Measurements from ENCODE around the gene SUCLG2.
A peak's percentile ranks its signal among the peaks of the same experiment; 100 is the strongest.
"Not testable (repeated sequence)": the region's sequence is repeated elsewhere in the genome, so short reads cannot be mapped to it uniquely, and the experiment has no call there.

SUCLG2 gene

DNA sequence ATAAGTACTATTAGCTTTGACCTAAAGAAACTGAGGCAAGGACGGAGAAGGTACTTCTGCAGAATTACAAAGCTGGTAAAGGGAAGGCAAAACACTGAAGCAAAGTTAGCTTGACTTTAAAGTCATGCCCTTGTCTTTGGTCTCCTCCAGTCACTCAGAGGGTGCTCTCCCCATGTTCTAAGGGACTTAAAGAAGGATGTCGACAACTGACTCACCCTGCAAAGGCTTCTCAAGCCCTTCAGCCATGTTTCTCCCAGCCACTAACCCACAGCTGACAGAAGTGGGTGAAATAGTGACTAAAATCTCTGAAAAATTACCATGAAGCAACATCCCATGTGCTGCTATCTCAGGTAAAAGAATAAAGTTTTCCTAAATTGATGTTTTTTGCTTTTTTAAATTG, 46.4 kb downstream of the SUCLG2 start:
- DNase-seq (ENCODE audit: low read depth, low spot score), result no peak

DNA sequence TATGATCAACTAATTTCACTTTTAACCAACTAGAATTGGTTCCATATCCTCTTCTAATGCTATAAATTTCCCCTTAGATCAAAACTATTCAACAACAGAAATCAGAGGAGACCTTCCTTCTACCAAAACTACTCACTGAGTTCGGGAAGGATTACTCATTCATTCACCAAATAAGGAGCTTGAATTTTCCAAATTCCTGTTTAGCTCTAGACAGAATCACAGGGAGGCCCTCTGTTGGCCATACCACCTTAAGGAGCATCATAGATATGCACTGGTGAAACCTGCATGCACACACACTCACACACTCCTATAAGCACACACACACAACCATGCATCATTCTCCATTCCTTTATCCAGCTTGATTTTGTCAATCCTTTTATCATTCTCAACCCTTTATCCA, 49.0 kb downstream of the SUCLG2 start:
- DNase-seq (ENCODE audit: low read depth, low spot score), result peak; percentile 12

DNA sequence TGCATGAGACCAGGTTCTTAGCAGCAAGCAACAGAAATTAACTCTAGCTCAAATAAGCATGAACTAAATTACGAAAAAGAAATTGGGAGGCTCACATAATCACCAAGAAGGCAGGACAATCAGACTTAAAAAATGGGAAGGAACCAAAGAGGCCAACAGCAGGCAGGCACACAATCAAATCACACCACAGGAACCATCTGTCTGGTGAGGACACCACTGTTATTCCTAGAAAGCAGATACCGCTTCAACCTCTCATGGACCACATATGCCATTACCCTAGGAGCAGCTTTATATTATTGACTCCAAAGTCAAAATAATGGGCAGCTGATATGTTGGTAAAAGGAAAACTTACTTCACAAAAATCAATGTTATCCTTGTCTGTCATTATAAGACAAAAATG, 51.6 kb downstream of the SUCLG2 start:
- no peak for DNase-seq (ENCODE audit: low read depth, low spot score)

DNA sequence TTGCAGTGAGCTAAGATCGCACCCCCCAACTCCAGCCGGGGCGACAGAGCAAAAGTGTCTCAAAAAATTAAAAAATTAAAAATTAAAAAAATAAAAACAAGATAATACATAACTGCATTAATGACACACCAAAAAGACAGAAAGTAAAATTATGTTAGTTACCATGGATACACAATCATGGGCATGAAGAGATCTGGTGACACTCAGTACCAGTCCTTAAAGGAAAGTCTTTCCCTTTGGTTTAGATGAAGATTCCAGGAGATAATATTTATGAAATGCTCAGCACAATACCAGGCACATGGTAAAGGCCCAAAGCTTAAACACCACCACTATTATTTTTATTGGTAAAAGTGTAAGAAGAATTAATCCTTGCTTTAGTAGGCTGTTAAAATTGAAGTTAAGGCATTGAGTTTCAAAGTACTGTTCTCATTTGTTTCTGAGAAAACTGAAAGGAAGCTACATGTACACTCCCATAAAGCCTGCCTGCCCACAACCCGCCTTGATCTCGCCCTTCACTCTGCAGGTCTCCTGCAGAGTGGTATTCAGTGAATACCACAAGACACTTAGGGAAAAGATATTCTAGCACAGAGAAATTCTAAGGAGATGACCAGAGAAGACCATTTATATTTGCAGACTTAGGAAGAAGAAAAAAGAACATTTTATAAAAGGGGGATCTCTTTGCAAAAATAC, 52.3 kb downstream of the SUCLG2 start:
- peak; percentile 74 for DNase-seq (ENCODE audit: low read depth, low spot score)

DNA sequence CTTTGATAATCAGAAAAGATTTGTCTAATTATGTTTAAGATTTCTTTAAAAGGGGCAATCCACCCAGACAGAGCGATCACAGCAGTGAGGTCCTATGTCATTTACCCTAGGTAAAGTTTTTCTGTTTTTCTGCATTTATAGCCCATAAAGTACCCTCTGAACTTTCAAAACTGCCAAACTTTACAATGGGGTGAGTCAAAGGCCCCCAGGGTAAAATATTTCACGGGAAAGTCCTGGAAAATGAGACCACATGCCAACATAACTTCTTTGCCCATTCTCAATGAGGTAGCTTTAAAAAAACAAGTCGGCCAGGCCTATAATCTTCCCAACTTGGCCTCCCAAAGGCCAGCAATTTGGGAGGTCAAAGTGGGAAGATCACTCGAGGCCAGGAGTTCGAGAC, 53.0 kb downstream of the SUCLG2 start:
- no peak for DNase-seq (ENCODE audit: low read depth, low spot score)

DNA sequence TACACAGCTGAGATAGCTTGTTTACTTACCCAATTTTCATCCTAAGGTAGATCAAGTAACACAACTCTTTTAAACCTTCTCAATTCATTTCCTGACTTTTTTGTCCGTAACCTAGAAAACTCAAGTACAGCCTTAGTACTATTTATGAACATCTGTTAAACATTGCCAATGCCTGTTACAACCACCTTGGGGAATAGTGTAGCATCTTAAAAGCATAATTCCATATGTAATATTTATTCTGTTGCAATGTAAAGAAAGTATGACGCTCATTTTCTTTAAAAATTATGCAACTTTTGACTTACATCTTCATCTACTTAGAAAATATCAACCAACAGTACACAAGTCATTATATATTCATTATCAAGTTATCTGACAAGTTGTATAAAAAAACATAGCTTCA, 54.6 kb downstream of the SUCLG2 start:
- no peak for DNase-seq (ENCODE audit: low read depth, low spot score)

DNA sequence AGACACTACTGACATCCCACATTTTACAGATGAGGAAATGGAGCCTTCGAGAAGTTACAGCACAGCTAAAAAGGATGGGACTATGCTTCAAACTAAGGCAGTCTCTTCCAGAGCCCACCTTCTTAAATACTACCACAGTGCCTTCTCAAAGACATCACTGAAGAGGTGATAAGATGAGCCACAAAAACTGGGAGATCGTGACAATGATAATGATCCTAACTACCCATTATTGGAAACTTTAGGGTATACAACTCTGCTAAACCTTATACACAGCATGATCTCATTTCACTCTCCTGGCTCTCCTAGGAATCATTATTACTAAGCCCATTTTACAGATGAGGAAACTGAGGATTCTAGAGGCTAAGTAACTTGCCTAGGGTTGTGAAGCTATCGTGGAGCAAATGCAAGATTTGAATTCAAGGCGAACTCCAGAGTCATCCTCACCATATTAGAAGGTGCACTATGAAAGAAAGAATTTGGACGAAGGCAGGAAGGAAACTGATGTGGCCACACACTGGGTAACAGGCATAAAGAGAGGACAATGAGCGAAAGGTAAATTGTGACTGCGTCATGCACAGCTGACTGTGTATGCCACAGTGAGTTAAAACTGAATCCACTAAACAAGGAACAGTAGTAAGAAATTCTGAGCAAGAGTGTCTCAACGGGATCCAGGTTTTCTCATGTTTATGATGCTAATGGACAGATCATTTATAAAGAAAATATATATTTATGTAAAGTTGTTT, 55.4 kb downstream of the SUCLG2 start:
- DNase-seq (ENCODE audit: low read depth, low spot score), result no peak

DNA sequence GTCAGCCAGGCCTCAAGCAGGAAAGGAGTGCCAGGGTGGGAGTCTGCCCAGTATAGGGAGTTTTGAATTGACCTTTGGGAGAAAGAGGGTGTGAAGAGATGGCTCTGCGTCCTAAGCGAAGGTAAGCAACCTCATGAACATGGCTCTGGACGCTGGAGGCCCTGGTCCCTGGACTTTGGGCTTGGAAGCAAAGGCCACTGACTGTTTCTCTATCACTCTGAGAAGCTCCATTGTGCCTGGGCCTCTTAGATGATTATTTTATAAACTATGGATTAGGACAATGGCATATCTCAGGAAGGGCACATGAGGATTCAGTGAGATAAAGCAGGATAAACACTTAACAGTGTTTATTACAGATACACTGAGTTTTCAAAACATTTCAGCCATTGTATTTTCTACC, 59.0 kb downstream of the SUCLG2 start:
- no peak for DNase-seq (ENCODE audit: low read depth, low spot score)

DNA sequence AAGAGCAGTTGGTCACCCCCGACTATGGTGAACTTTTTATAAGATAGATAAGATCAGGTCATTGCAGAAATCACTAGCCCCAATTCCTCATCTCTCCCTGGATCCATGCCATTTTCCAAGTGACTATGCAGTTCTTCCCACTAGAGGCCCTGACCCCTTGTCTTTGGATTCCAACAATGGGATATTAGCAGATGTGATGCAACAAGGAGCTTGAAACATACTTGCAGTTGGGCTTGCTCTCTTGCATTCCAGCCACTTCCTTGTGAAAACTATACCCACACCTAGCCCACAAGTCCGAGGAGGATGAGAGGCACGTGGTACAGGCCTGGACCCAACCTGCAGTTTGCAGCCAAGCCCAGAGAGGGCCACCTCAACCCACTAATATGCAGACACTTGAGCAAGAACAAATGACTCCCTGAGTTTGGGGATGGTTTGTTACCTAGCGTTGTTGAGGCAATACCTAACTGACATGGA, 60.6 kb downstream of the SUCLG2 start:
- DNase-seq (ENCODE audit: low read depth, low spot score), result no peak

DNA sequence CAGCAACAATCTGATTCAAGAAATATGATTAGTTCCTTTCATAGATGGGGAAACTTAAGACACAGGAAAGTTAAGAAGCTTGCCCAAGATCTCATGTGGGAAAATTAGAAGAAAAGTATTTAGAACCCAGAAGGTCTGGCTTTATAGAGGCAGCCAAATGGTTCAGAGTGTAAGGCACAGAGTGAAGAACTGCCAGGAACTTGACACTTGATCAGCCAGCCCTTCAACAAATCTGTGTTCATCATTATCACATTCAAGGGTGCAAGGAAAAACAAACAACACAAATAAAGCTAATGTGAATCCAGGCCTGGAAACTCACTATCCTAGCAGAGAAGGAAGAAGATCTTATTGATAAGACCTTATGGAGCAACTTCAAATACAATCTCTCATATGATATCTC, 62.4 kb downstream of the SUCLG2 start:
- DNase-seq (ENCODE audit: low read depth, low spot score), result no peak

DNA sequence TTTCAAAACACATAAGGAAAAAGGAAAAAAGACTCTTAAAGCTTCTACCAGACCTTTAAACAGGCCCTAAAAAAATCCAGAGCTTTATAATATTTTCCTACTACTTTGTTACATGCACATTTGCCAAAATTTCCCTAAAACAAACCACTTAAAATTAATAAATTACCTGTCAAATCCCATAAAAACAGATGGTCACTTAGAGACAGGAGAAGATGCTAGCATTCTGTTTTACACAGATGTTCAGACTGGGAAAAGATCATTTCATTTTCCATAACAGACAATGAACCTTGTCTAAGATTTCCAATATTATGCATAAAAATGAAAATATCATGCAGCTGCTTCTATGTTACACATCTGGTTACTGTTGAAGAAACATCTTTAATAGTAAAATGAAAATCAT, 66.6 kb downstream of the SUCLG2 start:
- DNase-seq (ENCODE audit: low read depth, low spot score), result no peak

DNA sequence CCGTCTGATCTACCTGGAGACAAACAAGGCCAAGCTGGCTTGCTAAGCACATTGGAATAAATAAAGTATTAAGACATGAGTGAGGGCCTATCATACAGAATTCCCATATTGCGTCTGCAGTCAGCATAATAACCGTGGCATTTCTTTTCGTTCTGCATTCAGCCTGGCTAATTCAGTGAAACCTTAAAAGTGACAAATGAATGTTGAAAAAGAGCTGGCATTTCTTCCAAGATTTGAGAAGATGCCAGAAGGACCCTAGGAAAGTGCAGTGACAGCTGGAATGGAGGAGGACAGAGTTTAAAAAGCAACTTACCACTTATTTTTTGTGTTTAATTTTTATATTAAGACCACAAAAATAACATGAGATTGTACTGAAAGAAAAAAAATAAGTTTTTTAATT, 67.1 kb downstream of the SUCLG2 start:
- DNase-seq (ENCODE audit: low read depth, low spot score), result no peak

DNA sequence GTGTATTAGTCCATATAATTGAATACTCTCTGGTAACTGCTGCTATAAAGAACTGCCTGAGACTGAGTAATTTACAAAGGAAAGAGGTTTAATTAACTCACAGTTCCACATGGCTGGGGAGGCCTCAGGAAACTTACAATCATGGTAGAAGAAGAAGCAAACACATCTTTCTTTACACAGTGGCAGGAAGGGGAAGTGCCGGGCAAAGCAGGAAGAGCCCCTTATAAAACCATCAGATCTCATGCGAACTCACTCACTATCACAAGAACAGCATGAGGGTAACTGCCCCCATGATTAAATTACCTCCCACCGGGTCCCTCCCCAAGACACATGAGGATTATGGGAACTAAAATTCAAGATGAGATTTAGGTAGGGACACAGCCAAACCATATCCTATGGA, 69.8 kb downstream of the SUCLG2 start:
- DNase-seq (ENCODE audit: low read depth, low spot score), result not testable (repeated sequence)

DNA sequence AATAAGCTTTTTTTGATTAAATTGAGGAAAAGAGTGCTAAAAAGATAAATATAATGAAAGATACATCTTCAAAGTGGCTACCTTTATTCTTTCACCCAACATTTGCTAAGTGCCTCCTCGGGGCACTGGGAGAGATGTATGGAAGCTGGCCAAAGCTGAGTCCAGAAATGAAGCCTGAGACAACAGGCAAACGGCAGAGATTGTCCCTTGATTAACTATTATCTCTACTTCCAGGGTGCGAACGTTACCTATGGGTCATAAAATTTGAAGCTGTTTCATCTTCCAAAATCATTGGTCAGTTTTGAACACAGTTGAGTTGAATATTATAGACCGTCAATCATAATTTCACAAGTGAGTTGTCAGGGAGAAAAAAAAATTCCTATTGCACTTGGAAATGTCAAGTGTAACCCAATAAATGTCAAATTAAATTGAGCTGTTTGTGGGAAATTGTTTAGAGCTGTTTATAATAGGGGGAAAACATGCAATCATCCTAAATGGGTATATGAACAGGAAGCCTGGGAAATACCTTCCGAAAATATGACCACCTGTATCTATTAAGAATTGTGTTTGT, 73.9 kb downstream of the SUCLG2 start:
- no peak for DNase-seq (ENCODE audit: low read depth, low spot score)

DNA sequence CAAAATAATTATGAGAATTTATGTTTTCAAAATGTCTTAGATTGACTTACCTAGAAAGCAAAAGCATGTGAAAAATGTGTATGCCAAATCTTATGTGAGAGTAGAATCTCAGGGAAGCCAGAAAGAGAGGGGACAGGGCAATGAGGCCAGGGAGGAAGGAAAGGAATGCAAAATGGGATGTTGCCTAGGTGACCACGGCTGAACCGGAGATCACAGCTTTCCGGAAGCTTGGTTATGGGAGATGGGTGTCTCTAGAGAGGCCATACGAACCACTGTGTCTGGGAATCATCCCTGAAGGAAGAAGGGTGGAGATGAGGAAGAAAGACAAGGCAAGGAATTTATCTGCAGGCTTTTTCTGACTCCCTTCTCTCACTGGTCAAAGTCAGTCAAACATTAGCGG, 76.0 kb downstream of the SUCLG2 start:
- no peak for DNase-seq (ENCODE audit: low read depth, low spot score)

DNA sequence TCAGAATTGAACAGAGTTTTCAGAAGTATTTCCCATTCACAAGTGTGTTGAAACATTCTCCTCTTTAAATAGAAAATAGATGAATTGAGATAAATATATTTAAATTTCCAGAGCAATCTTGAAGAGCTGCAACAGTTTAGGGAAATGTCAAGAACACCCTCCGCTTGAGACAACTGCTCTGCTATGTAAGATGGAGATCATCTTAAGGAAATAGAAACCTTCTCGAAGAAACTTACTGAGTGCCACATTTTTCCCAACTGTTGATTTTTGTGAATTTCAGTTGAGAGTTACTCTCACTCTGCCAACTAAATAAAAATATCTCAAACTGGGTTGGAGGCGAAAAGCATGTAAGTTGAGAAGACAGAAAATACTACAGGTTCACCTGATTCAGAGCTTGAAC, 78.0 kb downstream of the SUCLG2 start:
- DNase-seq (ENCODE audit: low read depth, low spot score), result no peak

DNA sequence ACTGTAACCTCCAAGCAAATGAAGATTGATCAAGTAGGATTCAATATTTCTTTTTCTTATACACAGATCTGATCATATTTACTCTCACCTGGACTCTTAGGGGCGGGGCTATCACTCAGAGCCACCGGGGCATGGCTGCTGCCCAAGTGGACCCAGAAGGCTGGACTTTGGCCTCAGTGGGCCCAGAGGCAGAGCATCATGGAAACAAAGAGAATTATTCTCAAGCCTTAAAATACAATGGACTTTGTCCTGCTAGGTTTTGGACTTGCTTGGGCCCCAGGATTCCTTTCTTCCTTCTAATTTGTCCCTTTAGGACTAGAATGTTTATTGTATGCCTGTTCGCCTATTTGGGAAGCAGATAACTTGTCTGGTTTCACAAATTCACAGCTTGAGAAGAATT, 85.1 kb downstream of the SUCLG2 start:
- no peak for DNase-seq (ENCODE audit: low read depth, low spot score)

DNA sequence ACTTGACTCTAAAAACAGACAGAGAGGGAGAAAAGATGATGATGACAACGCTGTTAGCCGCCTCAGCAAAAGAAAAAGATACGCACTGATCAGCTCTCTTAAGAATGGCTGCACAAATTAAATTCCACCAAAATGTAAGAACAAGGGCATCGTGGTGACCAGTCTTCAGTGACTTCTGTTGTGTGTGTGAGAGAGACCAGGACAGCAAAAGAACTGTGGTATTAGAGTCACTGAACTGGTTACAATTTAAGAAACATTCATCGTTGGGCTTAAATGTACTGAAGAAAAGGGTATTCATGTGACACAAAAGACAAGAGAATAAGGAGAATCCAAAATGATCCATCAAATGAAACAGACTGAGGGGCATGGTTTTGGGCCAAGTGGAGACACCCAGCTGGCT, 86.5 kb downstream of the SUCLG2 start:
- no peak for DNase-seq (ENCODE audit: low read depth, low spot score)

DNA sequence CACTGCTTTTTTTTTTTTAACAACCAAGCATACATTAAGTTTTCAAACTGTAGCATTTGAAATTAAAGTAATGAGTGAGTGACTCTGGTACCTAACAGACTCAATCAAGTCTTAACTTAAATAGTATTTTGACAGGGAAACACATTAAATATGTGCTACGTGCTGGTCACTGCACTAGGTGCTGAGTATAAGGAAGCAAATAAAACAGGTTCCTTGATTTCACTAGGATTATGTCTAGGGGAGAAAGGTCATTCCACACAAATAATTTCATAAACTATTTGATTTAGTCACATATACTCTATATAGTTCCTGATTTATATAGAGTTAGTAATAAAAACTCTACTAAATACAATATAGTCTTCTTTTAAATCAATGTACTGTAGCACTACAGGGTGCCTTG, 89.4 kb downstream of the SUCLG2 start:
- no peak for DNase-seq (ENCODE audit: low read depth, low spot score)

DNA sequence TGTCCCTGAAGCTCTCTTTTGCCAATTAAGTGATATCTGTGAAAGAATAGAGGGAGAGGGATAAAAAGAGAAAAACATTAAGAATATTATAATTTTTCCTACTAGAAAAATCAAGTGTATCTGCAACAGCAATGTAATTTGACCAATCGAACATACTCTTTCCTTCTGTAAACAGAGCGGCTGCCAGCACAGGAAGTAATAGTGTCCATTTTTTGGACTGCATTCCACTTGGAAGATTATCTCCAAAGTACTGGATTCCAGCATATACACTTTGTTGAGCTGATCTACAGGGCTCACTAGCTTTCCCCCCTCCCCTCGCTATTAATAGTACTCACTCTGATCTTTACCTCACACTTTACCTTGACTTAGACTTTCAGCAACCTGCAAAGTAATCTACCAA, 90.4 kb downstream of the SUCLG2 start:
- DNase-seq (ENCODE audit: low read depth, low spot score), result no peak

DNA sequence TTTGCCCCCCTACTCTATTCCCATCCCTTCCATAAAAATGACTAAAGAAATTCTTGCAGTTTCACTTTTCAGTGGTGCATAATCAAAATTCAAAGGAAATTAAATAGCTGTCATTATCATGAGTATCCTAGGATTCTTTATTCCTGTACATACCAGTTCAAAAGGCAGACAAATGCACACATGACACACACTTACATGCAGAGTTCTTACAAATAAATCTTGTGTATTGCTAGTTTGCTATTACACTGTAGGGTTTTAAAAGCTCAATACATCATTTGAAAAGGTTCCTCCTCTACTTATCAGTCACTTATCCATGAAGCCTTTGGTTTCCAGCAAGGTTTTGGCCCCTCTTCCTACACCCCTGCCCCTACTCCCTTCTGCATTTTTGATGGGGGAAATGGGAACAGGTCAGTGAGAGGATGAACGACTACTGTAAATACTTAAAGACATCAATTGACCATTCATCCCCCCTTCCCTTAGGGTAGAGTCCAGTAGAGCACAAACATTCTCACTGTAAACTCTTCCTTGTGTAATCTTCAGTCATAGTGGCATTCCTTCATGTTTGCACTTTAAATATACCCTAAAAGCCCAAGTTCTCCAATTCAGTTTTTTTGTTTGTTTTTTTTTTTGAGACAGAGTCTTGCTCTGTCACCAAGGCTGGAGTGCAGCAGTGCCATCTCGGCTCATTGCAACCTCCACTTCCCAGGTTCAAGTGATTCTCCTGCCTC, 92.6 kb downstream of the SUCLG2 start:
- DNase-seq (ENCODE audit: low read depth, low spot score), result no peak

DNA sequence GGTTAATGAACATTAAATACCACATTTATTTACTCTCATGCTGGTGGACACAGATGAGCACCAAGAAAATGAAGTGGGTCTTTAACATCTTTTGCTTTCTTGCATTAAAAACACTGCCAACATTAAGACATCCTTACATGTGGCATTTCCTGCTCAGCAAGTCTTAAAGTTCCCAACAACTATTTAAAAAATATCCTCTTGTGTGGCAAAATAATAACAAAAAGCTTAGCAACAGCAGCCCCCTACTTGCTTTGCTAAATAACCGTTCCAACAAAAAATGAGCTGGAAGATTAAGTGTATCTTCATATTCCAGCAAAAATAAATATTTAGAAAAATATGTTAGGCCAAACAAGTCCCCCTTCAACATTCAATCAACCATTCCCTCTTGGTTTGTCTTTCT, 93.1 kb downstream of the SUCLG2 start:
- DNase-seq (ENCODE audit: low read depth, low spot score), result no peak

Data from smooth muscle cell of the brain vasculature (primary cell).